ENCODE data around the gene CYS1. TPM values are rescaled to one million over a fixed set of nuclear protein-coding genes. Genes with fewer than 3 reads are reported as not detected.
A peak's percentile ranks its signal among the peaks of the same experiment; 100 is the strongest.

The CYS1 gene
- polyA plus RNA-seq, 1 donor (not counting 4 experiments of a cell fraction or from before 2014, with no cell fraction given), result 0.14 TPM

DNA sequence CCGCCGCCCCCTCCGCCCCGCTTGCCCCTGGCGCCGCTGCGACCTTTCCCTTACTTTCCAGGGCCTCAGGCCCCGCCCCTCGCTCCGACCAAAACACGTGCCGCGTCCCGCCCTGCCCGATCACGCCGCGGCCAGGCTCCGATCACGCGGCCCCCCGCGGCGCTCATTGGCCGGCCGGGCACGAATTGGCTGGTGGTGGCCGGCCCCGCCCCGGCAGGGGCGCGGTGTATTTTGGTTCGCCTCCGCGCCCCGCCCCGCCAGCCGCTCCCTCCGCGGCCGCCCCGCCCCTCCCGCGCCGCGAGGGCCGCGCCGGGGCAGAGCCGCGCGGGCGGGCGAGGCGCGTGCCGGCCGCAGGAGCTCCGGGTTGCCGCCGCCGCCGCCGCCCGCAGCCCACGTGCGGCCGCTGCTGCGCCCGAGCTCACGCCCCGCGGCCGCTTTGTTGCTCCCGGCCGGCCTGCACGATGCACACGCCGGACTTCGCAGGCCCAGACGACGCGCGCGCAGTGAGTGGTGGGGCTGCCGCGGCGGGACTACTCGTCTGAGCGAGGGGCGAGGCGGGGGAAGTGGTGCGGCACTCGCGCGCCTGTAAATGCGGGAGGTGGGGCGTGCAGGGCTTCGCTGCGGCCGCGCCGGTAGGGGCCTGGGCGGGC, 36.8 kb downstream of the CYS1 start, which contains the start of gene KLF11:
TSS of gene KLF11 (plus strand) at position 295 of the 650 bp plus-strand sequence. CDS start at position 462, 167 bp downstream.
- Histone ChIP-seq H3K9me3 (ENCODE audit: control insufficient read depth, low read depth, low read length) (no peaks in the 10 kb centered on the region), H3K9ac (ENCODE audit: control insufficient read depth, extremely low read depth, insufficient read depth, low read length) (peak within 1 kb of the TSS; percentile 70), H3K4me3 (ENCODE audit: control insufficient read depth in 2 of 3, extremely low read depth in 1 of 3, insufficient read depth in 2 of 3, low read depth in 1 of 3, low read length in 3 of 3) (peak within 1 kb of the TSS; percentile 46 to 54 (median 49)), H4K20me1 (ENCODE audit: control insufficient read depth, extremely low read depth, insufficient read depth, low read length) (no peaks in the 10 kb centered on the region), H3K79me2 (ENCODE audit: control insufficient read depth, insufficient read depth, low read length) (no peaks in the 10 kb centered on the region), H3K36me3 (ENCODE audit: control insufficient read depth in 2 of 2, extremely low read depth in 1 of 2, insufficient read depth in 2 of 2, low read length in 2 of 2) (peaks cover 0 to 3% of the 10 kb centered on the region in 2 experiments), H3K27ac (ENCODE audit: control insufficient read depth, insufficient read depth, low read length) (no peak within 1 kb of the TSS), H3K4me2 (ENCODE audit: control insufficient read depth, extremely low read depth, insufficient read depth, low read depth, low read length) (peak within 1 kb of the TSS; percentile 81), H3K27me3 (ENCODE audit: control insufficient read depth, extremely low read depth, insufficient read depth, low read length) (peaks cover 10% of the 10 kb centered on the region), H3K9me1 (ENCODE audit: control insufficient read depth, extremely low read depth, insufficient read depth, low read length) (no peaks in the 10 kb centered on the region), H2AFZ (ENCODE audit: control insufficient read depth, low read length) (peak within 1 kb of the TSS; percentile 76), H3K4me1 (ENCODE audit: control insufficient read depth, extremely low read depth, insufficient read depth, low read length) (peaks cover 13% of the 10 kb centered on the region)
- TF ChIP-seq, protein P1, sequence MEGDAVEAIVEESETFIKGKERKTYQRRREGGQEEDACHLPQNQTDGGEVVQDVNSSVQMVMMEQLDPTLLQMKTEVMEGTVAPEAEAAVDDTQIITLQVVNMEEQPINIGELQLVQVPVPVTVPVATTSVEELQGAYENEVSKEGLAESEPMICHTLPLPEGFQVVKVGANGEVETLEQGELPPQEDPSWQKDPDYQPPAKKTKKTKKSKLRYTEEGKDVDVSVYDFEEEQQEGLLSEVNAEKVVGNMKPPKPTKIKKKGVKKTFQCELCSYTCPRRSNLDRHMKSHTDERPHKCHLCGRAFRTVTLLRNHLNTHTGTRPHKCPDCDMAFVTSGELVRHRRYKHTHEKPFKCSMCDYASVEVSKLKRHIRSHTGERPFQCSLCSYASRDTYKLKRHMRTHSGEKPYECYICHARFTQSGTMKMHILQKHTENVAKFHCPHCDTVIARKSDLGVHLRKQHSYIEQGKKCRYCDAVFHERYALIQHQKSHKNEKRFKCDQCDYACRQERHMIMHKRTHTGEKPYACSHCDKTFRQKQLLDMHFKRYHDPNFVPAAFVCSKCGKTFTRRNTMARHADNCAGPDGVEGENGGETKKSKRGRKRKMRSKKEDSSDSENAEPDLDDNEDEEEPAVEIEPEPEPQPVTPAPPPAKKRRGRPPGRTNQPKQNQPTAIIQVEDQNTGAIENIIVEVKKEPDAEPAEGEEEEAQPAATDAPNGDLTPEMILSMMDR (optimal IDR thresholded peaks at IDR 0.05 in 1 of 3, IDR thresholded peaks at IDR 0.05 in 1 of 3, conservative IDR thresholded peaks at IDR 0.05 in 1 of 3; ENCODE audit: extremely low read depth in 1 of 3, insufficient read depth in 2 of 3, low read length in 3 of 3), result no peak
- no peak for TF ChIP-seq EZH2 (IDR thresholded peaks at IDR 0.05; ENCODE audit: low read length)
- dilution Hi-C loops (cut with MboI; ENCODE audit: extremely low pct_ligation_motif_present, low sequenced_read_pairs), result loop anchor here (25.0 kb wide), 1 partner anchor 281 kb away; no protein-coding TSS in a partner anchor
- DNase-seq (ENCODE audit: low read depth, low spot score), result no peak
- no peak for FAIRE-seq

DNA sequence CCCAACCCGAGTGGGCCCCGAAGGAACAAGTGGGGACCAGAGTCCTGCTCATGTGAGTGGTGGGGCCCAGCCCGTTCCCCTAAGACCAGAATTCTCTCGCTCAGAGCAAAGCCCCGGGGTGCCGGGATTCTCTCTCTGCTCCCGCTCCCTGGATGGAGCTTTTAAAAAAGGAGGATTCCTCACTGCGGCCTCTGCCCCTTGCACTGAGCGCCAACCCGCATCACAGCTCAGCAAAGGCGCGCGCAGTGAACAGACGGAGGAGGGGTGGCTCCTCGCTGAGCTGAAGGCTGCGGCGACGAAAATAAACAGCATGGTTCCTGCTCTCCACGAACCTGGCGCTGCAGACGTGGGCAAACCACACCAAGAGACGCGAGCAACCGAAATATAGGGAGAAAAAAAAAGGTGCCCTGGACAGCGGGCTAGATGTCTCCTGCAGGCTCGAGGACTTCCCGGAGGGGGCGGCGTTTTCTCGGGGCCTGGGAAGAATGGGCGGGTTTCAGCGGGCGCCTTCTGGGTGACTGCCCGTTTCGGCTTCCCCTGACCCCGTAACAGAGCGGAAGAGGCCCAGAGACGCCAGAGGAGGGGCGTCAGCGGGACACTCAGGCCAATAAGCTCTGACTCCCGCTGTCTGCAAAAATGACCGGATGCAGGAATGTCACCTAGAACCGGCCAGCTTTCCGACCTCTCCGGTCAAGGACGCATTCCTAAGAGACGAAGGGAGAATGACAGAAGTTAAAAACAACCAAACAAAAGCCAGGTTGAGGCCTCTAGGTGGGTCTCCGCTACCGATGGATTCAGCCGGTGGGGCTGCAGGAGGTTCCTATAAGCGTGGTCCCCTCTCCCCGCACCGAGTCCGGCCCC, 37.7 kb downstream of the CYS1 start:
- peaks cover 16% of the 10 kb centered on the region for H3K4me1 ChIP-seq (ENCODE audit: control insufficient read depth, extremely low read depth, insufficient read depth, low read length)
- dilution Hi-C loops (cut with MboI; ENCODE audit: extremely low pct_ligation_motif_present, low sequenced_read_pairs), result loop anchor here (25.0 kb wide), 1 partner anchor 280 kb away; no protein-coding TSS in a partner anchor
- no peaks in the 10 kb centered on the region for H4K20me1 ChIP-seq (ENCODE audit: control insufficient read depth, extremely low read depth, insufficient read depth, low read length)
- peaks cover 10% of the 10 kb centered on the region for H3K27me3 ChIP-seq (ENCODE audit: control insufficient read depth, extremely low read depth, insufficient read depth, low read length)
- peak overlapping the region; percentile 61 for H3K9ac ChIP-seq (ENCODE audit: control insufficient read depth, extremely low read depth, insufficient read depth, low read length)
- peak overlapping the region; percentile 13 to 51 (median 46) for H3K4me3 ChIP-seq (ENCODE audit: control insufficient read depth in 2 of 3, extremely low read depth in 1 of 3, insufficient read depth in 2 of 3, low read depth in 1 of 3, low read length in 3 of 3)
- H3K4me2 ChIP-seq (ENCODE audit: control insufficient read depth, extremely low read depth, insufficient read depth, low read depth, low read length), result peak overlapping the region; percentile 81
- H3K79me2 ChIP-seq (ENCODE audit: control insufficient read depth, insufficient read depth, low read length), result no peaks in the 10 kb centered on the region
- no peaks in the 10 kb centered on the region for H3K36me3 ChIP-seq (ENCODE audit: control insufficient read depth in 2 of 2, extremely low read depth in 1 of 2, insufficient read depth in 2 of 2, low read length in 2 of 2)
- H2AFZ ChIP-seq (ENCODE audit: control insufficient read depth, low read length), result peak overlapping the region; percentile 76
- no peak overlapping the region for H3K27ac ChIP-seq (ENCODE audit: control insufficient read depth, insufficient read depth, low read length)
- FAIRE-seq (no peak), DNase-seq (ENCODE audit: low read depth, low spot score) (no peak)
- no peaks in the 10 kb centered on the region for H3K9me1 ChIP-seq (ENCODE audit: control insufficient read depth, extremely low read depth, insufficient read depth, low read length)
- no peaks in the 10 kb centered on the region for H3K9me3 ChIP-seq (ENCODE audit: control insufficient read depth, low read depth, low read length)
- no peak for TF ChIP-seq EZH2 (IDR thresholded peaks at IDR 0.05; ENCODE audit: low read length)
- TF ChIP-seq, protein P1 (optimal IDR thresholded peaks at IDR 0.05 in 1 of 3, IDR thresholded peaks at IDR 0.05 in 1 of 3, conservative IDR thresholded peaks at IDR 0.05 in 1 of 3; ENCODE audit: extremely low read depth in 1 of 3, insufficient read depth in 2 of 3, low read length in 3 of 3), result no peak
